ENCODE data around the gene ZNG1B. TPM values are rescaled to one million over a fixed set of nuclear protein-coding genes. Genes with fewer than 3 reads are reported as not detected.

The ZNG1B gene
- polyA plus RNA-seq, 1 donor (not counting 4 experiments of a cell fraction or from before 2014, with no cell fraction given) = 34.0 TPM

DNA sequence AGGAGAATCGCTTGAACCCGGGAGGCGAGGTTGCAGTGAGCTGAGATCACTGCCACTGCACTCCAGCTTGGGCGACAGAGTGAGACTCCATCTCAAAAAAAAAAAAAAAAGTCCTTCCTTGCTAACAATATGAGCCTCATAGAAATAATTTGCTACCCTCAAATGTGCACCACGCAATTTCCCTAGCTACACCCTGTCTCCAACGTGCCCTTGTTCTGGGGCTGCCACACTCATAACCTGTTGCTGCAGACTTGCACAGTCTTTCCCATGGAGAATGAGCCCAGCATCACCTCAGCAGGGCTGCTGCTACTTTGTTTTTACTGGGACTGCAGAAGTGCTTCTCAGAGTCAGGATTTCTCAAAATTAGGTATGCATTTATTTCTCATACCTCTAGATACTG, 46.4 kb upstream of the ZNG1B start:
- no peak for TF ChIP-seq EZH2 (IDR thresholded peaks at IDR 0.05; ENCODE audit: low read length)
- TF ChIP-seq, protein P1, sequence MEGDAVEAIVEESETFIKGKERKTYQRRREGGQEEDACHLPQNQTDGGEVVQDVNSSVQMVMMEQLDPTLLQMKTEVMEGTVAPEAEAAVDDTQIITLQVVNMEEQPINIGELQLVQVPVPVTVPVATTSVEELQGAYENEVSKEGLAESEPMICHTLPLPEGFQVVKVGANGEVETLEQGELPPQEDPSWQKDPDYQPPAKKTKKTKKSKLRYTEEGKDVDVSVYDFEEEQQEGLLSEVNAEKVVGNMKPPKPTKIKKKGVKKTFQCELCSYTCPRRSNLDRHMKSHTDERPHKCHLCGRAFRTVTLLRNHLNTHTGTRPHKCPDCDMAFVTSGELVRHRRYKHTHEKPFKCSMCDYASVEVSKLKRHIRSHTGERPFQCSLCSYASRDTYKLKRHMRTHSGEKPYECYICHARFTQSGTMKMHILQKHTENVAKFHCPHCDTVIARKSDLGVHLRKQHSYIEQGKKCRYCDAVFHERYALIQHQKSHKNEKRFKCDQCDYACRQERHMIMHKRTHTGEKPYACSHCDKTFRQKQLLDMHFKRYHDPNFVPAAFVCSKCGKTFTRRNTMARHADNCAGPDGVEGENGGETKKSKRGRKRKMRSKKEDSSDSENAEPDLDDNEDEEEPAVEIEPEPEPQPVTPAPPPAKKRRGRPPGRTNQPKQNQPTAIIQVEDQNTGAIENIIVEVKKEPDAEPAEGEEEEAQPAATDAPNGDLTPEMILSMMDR (optimal IDR thresholded peaks at IDR 0.05 in 1 of 3, IDR thresholded peaks at IDR 0.05 in 1 of 3, conservative IDR thresholded peaks at IDR 0.05 in 1 of 3; ENCODE audit: extremely low read depth in 1 of 3, insufficient read depth in 2 of 3, low read length in 3 of 3) = no peak

DNA sequence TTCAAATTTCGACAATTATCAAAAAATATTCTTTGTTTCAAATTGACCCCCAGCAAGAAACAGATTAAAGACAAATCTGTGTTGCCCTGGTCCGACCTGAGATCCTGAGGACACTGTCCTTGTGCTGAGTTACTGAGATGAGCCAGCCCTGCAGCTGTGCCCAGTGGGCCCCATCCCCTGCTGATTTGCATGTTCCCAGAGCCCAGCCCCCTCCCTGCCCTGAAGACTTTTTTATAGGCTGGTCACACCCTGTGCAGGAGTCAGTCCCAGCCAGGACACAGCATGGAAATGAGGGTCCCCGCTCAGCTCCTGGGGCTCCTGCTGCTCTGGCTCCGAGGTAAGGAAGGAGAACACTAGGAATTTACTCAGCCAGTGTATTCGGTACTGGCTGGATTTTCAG, 31.4 kb upstream of the ZNG1B start:
- Histone ChIP-seq H4K20me1 (ENCODE audit: control insufficient read depth, extremely low read depth, insufficient read depth, low read length) (no peaks in the 10 kb centered on the region), H3K4me3 (ENCODE audit: control insufficient read depth in 2 of 3, extremely low read depth in 1 of 3, insufficient read depth in 2 of 3, low read depth in 1 of 3, low read length in 3 of 3) (no peak overlapping the region), H3K4me1 (ENCODE audit: control insufficient read depth, extremely low read depth, insufficient read depth, low read length) (no peaks in the 10 kb centered on the region), H3K4me2 (ENCODE audit: control insufficient read depth, extremely low read depth, insufficient read depth, low read depth, low read length) (no peak overlapping the region), H3K9me3 (ENCODE audit: control insufficient read depth, low read depth, low read length) (no peaks in the 10 kb centered on the region), H3K27me3 (ENCODE audit: control insufficient read depth, extremely low read depth, insufficient read depth, low read length) (no peaks in the 10 kb centered on the region), H3K79me2 (ENCODE audit: control insufficient read depth, insufficient read depth, low read length) (no peaks in the 10 kb centered on the region), H3K9ac (ENCODE audit: control insufficient read depth, extremely low read depth, insufficient read depth, low read length) (no peak overlapping the region), H3K27ac (ENCODE audit: control insufficient read depth, insufficient read depth, low read length) (no peak overlapping the region), H2AFZ (ENCODE audit: control insufficient read depth, low read length) (no peak overlapping the region), H3K9me1 (ENCODE audit: control insufficient read depth, extremely low read depth, insufficient read depth, low read length) (no peaks in the 10 kb centered on the region), H3K36me3 (ENCODE audit: control insufficient read depth in 2 of 2, extremely low read depth in 1 of 2, insufficient read depth in 2 of 2, low read length in 2 of 2) (peaks cover 0 to 1% of the 10 kb centered on the region in 2 experiments)
- no peak for TF ChIP-seq EZH2 (IDR thresholded peaks at IDR 0.05; ENCODE audit: low read length)
- FAIRE-seq (no peak), DNase-seq (ENCODE audit: low read depth, low spot score) (no peak)
- dilution Hi-C loops (cut with MboI; ENCODE audit: extremely low pct_ligation_motif_present, low sequenced_read_pairs) = no loop called here

More for the DNA sequence above, 46.4 kb upstream of the ZNG1B start:
- Histone ChIP-seq H3K27ac (ENCODE audit: control insufficient read depth, insufficient read depth, low read length) (no peak overlapping the region), H3K4me2 (ENCODE audit: control insufficient read depth, extremely low read depth, insufficient read depth, low read depth, low read length) (no peak overlapping the region), H3K79me2 (ENCODE audit: control insufficient read depth, insufficient read depth, low read length) (no peaks in the 10 kb centered on the region), H3K9me1 (ENCODE audit: control insufficient read depth, extremely low read depth, insufficient read depth, low read length) (no peaks in the 10 kb centered on the region), H3K4me1 (ENCODE audit: control insufficient read depth, extremely low read depth, insufficient read depth, low read length) (no peaks in the 10 kb centered on the region), H3K4me3 (ENCODE audit: control insufficient read depth in 2 of 3, extremely low read depth in 1 of 3, insufficient read depth in 2 of 3, low read depth in 1 of 3, low read length in 3 of 3) (no peak overlapping the region), H3K9me3 (ENCODE audit: control insufficient read depth, low read depth, low read length) (no peaks in the 10 kb centered on the region), H4K20me1 (ENCODE audit: control insufficient read depth, extremely low read depth, insufficient read depth, low read length) (no peaks in the 10 kb centered on the region), H3K36me3 (ENCODE audit: control insufficient read depth in 2 of 2, extremely low read depth in 1 of 2, insufficient read depth in 2 of 2, low read length in 2 of 2) (no peaks in the 10 kb centered on the region), H3K27me3 (ENCODE audit: control insufficient read depth, extremely low read depth, insufficient read depth, low read length) (no peaks in the 10 kb centered on the region), H3K9ac (ENCODE audit: control insufficient read depth, extremely low read depth, insufficient read depth, low read length) (no peak overlapping the region), H2AFZ (ENCODE audit: control insufficient read depth, low read length) (no peak overlapping the region)
- FAIRE-seq = no peak
- DNase-seq (ENCODE audit: low read depth, low spot score) = no peak
- dilution Hi-C loops (cut with MboI; ENCODE audit: extremely low pct_ligation_motif_present, low sequenced_read_pairs) = no loop called here

DNA sequence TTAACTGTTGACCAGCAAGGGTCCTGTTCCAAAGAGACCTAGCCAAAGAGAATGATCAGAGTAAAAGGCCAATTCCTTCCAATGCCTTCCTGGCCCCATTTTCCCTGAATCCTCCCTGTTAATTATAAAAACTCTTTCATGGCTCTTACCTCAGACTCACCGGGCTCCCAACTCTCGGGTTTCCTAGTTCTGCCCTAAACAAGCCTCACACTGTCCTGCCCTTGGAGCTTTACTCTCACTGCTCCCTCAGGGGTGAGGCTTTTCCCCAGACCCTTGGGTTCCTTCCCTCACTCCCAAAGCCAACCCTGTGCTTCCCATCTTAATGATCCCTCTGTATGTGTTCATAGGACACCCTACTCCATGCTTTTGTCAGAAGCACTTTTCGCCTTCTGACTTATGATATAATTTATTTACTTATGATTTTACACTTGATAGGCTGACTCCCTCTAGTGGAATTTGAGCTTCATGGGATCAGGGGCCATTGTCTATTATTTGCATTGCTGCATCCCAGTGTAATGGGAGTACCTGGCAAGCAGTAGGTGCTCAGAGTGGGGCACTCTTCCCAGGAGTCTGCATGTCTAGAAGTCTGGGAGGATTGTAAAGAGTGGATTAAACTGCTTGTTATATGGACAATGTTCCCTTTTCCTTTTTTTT, 29.9 kb upstream of the ZNG1B start:
- Histone ChIP-seq H3K79me2 (ENCODE audit: control insufficient read depth, insufficient read depth, low read length) (no peaks in the 10 kb centered on the region), H3K9ac (ENCODE audit: control insufficient read depth, extremely low read depth, insufficient read depth, low read length) (no peak overlapping the region), H4K20me1 (ENCODE audit: control insufficient read depth, extremely low read depth, insufficient read depth, low read length) (no peaks in the 10 kb centered on the region), H3K27ac (ENCODE audit: control insufficient read depth, insufficient read depth, low read length) (no peak overlapping the region), H3K9me3 (ENCODE audit: control insufficient read depth, low read depth, low read length) (no peaks in the 10 kb centered on the region), H3K27me3 (ENCODE audit: control insufficient read depth, extremely low read depth, insufficient read depth, low read length) (no peaks in the 10 kb centered on the region), H3K4me1 (ENCODE audit: control insufficient read depth, extremely low read depth, insufficient read depth, low read length) (no peaks in the 10 kb centered on the region), H3K4me2 (ENCODE audit: control insufficient read depth, extremely low read depth, insufficient read depth, low read depth, low read length) (no peak overlapping the region), H3K4me3 (ENCODE audit: control insufficient read depth in 2 of 3, extremely low read depth in 1 of 3, insufficient read depth in 2 of 3, low read depth in 1 of 3, low read length in 3 of 3) (no peak overlapping the region), H3K36me3 (ENCODE audit: control insufficient read depth in 2 of 2, extremely low read depth in 1 of 2, insufficient read depth in 2 of 2, low read length in 2 of 2) (peaks cover 0 to 1% of the 10 kb centered on the region in 2 experiments), H3K9me1 (ENCODE audit: control insufficient read depth, extremely low read depth, insufficient read depth, low read length) (no peaks in the 10 kb centered on the region), H2AFZ (ENCODE audit: control insufficient read depth, low read length) (no peak overlapping the region)
- no peak for DNase-seq (ENCODE audit: low read depth, low spot score)
- FAIRE-seq = no peak
- dilution Hi-C loops (cut with MboI; ENCODE audit: extremely low pct_ligation_motif_present, low sequenced_read_pairs) = no loop called here
- TF ChIP-seq, protein P1 (optimal IDR thresholded peaks at IDR 0.05 in 1 of 3, IDR thresholded peaks at IDR 0.05 in 1 of 3, conservative IDR thresholded peaks at IDR 0.05 in 1 of 3; ENCODE audit: extremely low read depth in 1 of 3, insufficient read depth in 2 of 3, low read length in 3 of 3) = peak; percentile 36 to 42 (median 38)
- no peak for TF ChIP-seq EZH2 (IDR thresholded peaks at IDR 0.05; ENCODE audit: low read length)
